ENCODE results near the gene NOTUM.

NOTUM gene

DNA sequence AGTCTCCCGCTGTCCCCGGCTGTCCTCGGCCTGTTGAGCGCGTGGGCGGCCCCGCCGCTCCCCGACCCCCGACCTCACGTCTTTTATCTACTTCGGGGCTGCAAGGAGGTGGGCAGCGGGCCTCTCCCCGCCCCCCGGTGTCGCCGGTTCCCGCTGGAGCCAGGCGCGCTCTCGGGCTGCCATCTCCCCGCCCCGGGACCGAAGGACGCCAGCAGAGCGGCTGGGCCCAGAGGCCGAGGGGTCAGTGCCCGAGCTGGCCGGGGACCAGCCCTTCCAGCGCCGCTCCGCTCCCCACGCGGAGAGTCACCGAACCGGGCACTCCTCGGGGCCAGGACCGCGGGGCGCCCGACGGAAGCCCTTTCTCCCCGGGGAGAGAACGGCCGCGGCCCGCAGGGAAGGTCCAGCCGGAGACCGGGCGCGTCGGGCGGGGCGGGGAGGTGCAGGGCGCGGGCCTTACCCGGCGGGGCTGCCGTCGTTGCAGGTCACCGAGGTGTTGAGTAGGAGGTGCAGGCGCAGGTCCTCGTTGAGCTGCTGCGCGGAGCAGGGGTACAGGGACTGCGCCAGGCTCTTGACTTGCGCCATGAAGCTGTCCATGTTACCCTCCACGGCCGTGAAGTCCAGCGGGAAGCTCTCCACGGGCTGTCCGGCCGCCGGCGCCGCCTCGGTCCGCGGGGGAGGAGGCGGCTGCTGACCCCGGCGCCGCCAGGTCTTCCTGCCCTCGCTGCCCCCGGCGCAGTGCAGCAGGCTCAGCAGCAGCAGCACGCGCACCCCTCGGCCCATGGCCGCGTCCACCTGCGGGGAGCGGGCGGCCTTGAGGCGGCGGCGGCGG lies 643 bp downstream of the NOTUM start:
- H3K36me3 ChIP-seq: no peaks in the 10 kb centered on the region
- peak overlapping the region; percentile 53 to 63 for H3K4me3 ChIP-seq (ENCODE audit: low read depth in 1 of 2, low read length in 1 of 2)
- H3K4me1 ChIP-seq (ENCODE audit: control insufficient read depth in 1 of 2, insufficient read depth in 1 of 2, low read depth in 1 of 2, low read length in 1 of 2): peaks cover 9 to 19% of the 10 kb centered on the region in 2 experiments
- H3K27me3 ChIP-seq: peaks cover 89% of the 10 kb centered on the region
- no peak overlapping the region for H3K27ac ChIP-seq
- TF ChIP-seq, protein P1, sequence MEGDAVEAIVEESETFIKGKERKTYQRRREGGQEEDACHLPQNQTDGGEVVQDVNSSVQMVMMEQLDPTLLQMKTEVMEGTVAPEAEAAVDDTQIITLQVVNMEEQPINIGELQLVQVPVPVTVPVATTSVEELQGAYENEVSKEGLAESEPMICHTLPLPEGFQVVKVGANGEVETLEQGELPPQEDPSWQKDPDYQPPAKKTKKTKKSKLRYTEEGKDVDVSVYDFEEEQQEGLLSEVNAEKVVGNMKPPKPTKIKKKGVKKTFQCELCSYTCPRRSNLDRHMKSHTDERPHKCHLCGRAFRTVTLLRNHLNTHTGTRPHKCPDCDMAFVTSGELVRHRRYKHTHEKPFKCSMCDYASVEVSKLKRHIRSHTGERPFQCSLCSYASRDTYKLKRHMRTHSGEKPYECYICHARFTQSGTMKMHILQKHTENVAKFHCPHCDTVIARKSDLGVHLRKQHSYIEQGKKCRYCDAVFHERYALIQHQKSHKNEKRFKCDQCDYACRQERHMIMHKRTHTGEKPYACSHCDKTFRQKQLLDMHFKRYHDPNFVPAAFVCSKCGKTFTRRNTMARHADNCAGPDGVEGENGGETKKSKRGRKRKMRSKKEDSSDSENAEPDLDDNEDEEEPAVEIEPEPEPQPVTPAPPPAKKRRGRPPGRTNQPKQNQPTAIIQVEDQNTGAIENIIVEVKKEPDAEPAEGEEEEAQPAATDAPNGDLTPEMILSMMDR (IDR thresholded peaks at IDR 0.05): no peak
- H3K9me3 ChIP-seq: no peaks in the 10 kb centered on the region

DNA sequence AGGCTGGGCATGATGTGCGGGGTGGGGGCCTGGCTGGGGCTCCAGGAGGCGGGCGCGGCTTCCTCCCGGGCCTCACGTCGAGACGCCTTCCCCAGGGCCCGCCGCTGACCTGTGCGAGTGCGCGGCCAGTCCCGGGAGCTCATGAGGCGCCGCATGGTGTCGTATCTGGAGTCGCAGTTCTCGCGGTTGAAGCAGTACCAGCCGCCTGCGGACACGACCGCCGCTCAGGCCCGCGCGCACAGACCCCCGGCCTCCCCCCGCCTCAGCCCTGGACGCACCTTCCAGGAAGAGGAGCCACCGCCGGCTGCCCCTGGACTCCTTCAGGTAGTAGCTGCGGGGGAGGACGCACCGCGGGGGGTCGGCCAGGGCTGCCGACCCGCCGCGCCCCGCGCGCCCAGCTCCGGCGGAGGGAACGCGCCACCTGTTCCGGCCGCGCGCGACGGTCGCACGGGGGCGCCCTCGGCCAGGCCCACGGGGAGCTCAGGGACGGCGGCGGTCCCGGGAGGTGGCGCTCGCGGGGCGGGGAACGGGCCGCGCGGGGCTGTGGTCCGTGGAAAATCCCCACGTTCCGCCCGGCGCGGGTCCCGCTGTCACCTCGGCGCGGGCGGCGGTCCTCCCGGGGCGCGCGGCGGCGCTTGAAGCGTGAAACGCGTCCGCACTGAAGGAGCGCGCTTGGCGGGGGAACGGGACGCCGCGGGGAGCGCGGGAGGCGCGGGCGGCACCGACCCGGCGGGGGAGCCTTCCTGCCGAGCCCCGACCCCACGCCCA lies 1.4 kb downstream of the NOTUM start:
- H3K4me3 ChIP-seq (ENCODE audit: low read depth in 1 of 2, low read length in 1 of 2): peak overlapping the region; percentile 53 to 63
- no peaks in the 10 kb centered on the region for H3K36me3 ChIP-seq
- no peaks in the 10 kb centered on the region for H3K9me3 ChIP-seq
- peaks cover 81% of the 10 kb centered on the region for H3K27me3 ChIP-seq
- TF ChIP-seq, protein P1 (IDR thresholded peaks at IDR 0.05): peak; percentile 90
- H3K27ac ChIP-seq: no peak overlapping the region
- H3K4me1 ChIP-seq (ENCODE audit: control insufficient read depth in 1 of 2, insufficient read depth in 1 of 2, low read depth in 1 of 2, low read length in 1 of 2): peaks cover 9 to 19% of the 10 kb centered on the region in 2 experiments

DNA sequence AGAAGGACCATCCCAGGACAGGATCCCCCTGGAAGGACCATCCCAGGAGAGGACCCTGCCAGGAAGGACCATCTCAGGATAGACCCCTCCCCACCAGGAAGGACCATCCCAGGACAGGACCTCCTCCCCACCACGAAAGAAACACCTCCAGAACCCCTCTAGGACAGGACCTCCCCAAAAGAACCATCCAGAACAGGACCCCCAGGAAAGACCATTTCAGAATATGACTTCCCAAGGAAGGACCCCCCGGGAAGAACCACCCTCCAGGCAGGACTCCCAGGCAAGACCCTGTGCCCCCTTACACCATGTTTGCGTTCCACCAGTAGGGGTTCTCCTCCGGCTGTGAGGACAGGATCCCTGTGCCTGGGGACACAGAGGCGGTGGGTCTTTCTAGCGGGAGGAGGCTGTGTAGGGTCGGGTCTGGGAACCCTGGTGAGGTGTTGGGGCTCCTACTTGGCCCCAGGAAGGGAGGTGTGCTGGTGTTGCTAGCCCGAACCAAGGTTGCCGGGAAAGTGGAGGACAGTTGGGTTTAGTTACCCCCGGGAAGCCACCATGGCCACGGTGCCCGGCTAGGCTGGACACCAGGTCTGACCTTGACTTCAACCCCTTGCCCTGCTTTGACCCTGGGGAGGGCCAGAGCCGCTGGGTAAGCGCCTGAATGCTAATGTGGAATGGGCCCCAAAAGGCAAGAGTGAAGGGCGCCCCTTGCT lies 2.2 kb downstream of the NOTUM start:
- Histone ChIP-seq H3K27me3 (peaks cover 73% of the 10 kb centered on the region), H3K4me1 (ENCODE audit: control insufficient read depth in 1 of 2, insufficient read depth in 1 of 2, low read depth in 1 of 2, low read length in 1 of 2) (peaks cover 9 to 19% of the 10 kb centered on the region in 2 experiments), H3K9me3 (no peaks in the 10 kb centered on the region), H3K27ac (no peak overlapping the region), H3K4me3 (ENCODE audit: low read depth in 1 of 2, low read length in 1 of 2) (peak overlapping the region in 1 of 2 experiments; percentile 63), H3K36me3 (no peaks in the 10 kb centered on the region)
- TF ChIP-seq, protein P1 (IDR thresholded peaks at IDR 0.05): no peak

DNA sequence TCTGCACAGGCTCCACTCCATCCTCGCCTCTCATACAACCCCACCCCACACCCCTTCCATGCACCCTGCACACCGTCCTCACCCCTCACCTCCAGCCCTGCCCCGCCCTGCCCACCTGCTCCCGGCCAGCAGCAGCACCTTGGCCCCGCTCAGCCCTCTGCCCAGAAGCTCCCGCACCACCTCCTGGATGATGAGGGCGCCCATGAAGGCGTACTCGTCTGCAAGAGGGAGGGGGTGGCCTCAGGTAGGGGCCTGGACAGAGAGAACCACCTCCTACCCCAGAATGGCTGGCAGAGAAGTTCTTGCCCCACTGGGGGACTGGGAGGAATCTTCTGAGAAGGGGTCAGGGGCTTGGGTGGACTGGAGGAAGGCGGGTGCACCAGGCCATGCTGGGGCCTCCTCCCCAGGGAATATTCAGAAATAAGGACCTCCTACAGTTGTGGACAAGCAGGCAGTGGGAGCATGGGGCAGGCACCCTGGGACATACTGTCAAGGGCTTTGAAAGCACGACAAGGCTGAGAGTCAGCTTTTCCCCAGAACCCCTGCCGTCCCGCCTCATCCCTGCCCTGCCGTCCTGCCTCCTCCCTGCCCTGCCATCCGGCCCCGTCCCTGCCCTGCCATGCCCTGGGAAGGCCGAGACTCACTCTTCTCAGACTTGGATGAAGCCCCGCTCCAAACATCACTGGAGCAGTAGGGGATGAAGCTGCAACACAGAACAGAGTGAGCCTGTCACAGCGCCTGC lies 3.1 kb downstream of the NOTUM start:
- no peaks in the 10 kb centered on the region for H3K36me3 ChIP-seq
- no peaks in the 10 kb centered on the region for H3K9me3 ChIP-seq
- peaks cover 67% of the 10 kb centered on the region for H3K27me3 ChIP-seq
- H3K27ac ChIP-seq: no peak overlapping the region
- no peak overlapping the region for H3K4me3 ChIP-seq (ENCODE audit: low read depth in 1 of 2, low read length in 1 of 2)
- TF ChIP-seq, protein P1 (IDR thresholded peaks at IDR 0.05): no peak
- H3K4me1 ChIP-seq (ENCODE audit: control insufficient read depth in 1 of 2, insufficient read depth in 1 of 2, low read depth in 1 of 2, low read length in 1 of 2): peaks cover 9 to 19% of the 10 kb centered on the region in 2 experiments

Measured in neutrophil (primary cell).